Heart left ventricle (tissue), 16 donors: ENCODE data around the gene DBNDD1. TPM values are rescaled to one million over a fixed set of nuclear protein-coding genes. Genes with fewer than 3 reads are reported as not detected.

ENCODE experiments used
- ATAC-seq, 4 donors: fragments of 200-7000 bp; cut with Tn5 transposase; one replicate each; pipeline ENCODE4 v1.9.1; 2020 to 2022; ENCODE audit warnings: moderate library complexity in 4 of 4, mild to moderate bottlenecking in 3 of 4, moderate number of reproducible peaks in 1 of 4
- DNase-seq, 5 donors: peaks; one replicate each; pipeline ENCODE4 v3.0.0-alpha.2; 2020
- H3K27ac ChIP-seq, 12 donors: fragments of 200-600 bp; sonication (generic) in 4 of 12; one replicate each; pipeline versions ENCODE4 v1.5.0 to v1.8.0; 2016 to 2022; ENCODE audit warnings: mild to moderate bottlenecking in 2 of 12
- H3K27me3 ChIP-seq, 9 donors: fragments of 200-600 bp; sonication (generic) in 2 of 9; one replicate each; pipeline versions ENCODE4 v1.5.1 to v1.8.0; 2016 to 2022; ENCODE audit warnings: mild to moderate bottlenecking in 3 of 9
- H3K36me3 ChIP-seq, 9 donors: fragments of 200-600 bp; sonication (generic) in 2 of 9; one replicate each; pipeline versions ENCODE4 v1.5.0 to v1.8.0; 2018 to 2022; ENCODE audit warnings: mild to moderate bottlenecking in 2 of 9
- H3K4me1 ChIP-seq, 12 donors: fragments of 200-600 bp; sonication (generic) in 4 of 12; one replicate each; pipeline versions ENCODE4 v1.5.0 to v1.8.0; 2016 to 2022; ENCODE audit warnings: mild to moderate bottlenecking in 3 of 12
- H3K4me3 ChIP-seq, 12 donors: fragments of 200-600 bp; sonication (generic) in 4 of 12; one replicate each; pipeline versions ENCODE4 v1.5.0 to v1.8.0; 2017 to 2022; ENCODE audit warnings: mild to moderate bottlenecking in 9 of 12, moderate library complexity in 4 of 12
- H3K9me3 ChIP-seq, 12 donors: fragments of 200-600 bp; sonication (generic) in 4 of 12; one replicate each; pipeline versions ENCODE4 v1.5.0 to v1.8.0; 2016 to 2022; ENCODE audit warnings: mild to moderate bottlenecking in 1 of 12
- CTCF ChIP-seq, 12 donors: fragments of 200-600 bp; sonication (generic) in 4 of 12; IDR thresholded peaks; one replicate each; pipeline versions ENCODE4 v1.5.0 to v1.8.0; 2018 to 2022; ENCODE audit warnings: antibody characterized with exemption in 12 of 12, mild to moderate bottlenecking in 5 of 12
- POLR2A ChIP-seq, 2 donors: fragments of 450-650 bp; IDR thresholded peaks; one replicate each; pipeline ENCODE4 v1.6.1; 2017; ENCODE audit warnings: antibody characterized with exemption in 2 of 2, mild to moderate bottlenecking in 2 of 2, moderate library complexity in 2 of 2
- WGBS, 4 donors: extraction: QIAGEN DNeasy Blood & Tissue Kit in 2 of 4; methylation state at CpG; one replicate each; pipeline versions ENCODE4 v1.1.5 to v1.1.7; 2013 to 2018; 5-methylcytosine and 5-hydroxymethylcytosine counted together
- intact Hi-C, 10 donors: fragments of 100-400 bp; cut with DNase I; formaldehyde crosslinking; loops; one replicate each; pipeline versions ENCODE4 v1.11.1 to v1.14.2; 2022
- polyA plus RNA-seq, 2 donors: library from polyadenylated mRNA; stranded (reverse); fragments of 200-250 nt; gene quantifications; one replicate each; pipeline ENCODE4 v1.2.3, GENCODE V29; 2013
- total RNA-seq, 9 donors: library from RNA; depleted of rRNA in 2 of 9; stranded (reverse); fragments of >200 nt in 2 of 9; fragmentation: NEBNext Ultra II Directional in 3 of 9; extraction: Animal tissue kit (Norgen Biotek cat#: 25700) in 3 of 9; gene quantifications; one replicate each; pipeline versions ENCODE4 v1.1.0 to v1.2.4, GENCODE V29; 2016 to 2023
- donor health status: ischemic (EF 13 %, LVEDD 7.1; RV severe dilation, severe dysfunction).
- donor health status: healthy with polysubstance abuse.
- donor health status: DM: no; HTN: yes; CAD: no.
- donor health status: DM: no; HTN: no; CAD: no.
- donor health status: ischemic (EF 25% LVEDD 6.9; RV normal size, moderate dysfunction).
- donor health status: ischemic (EF 25% LVEDD 5.7; RV mildly dilated, moderate dysfunction).
- donor health status: healthy.
- donor health status: DM: yes; HTN: yes; CAD: no.
- donor health status: ischemic (EF 35%, LVEDD 5.7; RV mildly dilated, moderate dysfunction).
- donor health status: nonischemic (EF 11% LVEDD 7.7; RV severe dilation, severe dysfunction).
- donor health status: DM: yes; HTN: yes; CAD: no.
- donor health status: PGD.
- donor health status: ischemic (EF 29% LVEDD 5.4; RV normal size, mild dysfunction).
- donor health status: nonischemic (EF 23%, LVEDD 6.1; RV moderate dilation, normal function).

Gene DBNDD1
- total and polyA plus RNA-seq, 11 donors, result 1.4 to 16.0 (median 4.4) TPM

DNA sequence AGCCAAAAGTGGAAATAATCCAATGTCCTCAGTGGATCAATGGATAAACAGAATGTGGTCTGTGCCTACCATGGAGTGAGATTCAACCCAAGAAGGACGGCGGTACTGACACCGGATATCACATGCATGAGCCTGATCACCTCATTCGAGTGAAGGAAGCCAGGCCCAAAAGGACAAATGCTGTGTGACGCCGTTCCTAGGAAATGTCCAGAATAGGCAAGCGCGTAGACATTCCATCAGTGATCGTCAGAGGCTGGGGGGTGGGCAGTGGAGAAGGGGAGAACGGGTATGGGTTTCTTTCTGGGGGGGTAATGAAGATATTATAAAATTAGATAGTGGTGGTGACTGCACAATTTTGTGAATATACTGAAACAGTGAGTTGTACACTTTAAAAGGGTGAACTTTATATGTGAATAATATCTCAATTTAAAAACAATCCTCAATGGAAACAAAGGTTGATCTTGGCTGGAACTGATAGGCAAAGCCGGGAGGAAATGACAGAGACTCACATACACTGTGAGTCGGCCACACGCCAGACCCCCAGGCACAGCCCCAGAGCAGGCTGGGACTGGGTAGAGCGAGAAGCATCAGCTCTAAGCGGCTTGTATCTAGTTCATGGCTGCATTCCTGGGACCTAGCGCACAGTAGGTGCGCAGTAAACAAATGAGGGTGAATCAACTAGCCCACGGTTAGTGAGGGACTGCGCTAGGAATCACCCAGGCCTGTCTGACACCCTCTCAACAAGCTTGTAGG lies 3.5 kb downstream of the DBNDD1 start:
- intact Hi-C loops, result no loop called here
- ATAC-seq (no peak), DNase-seq (no peak)
- TF ChIP-seq CTCF (IDR thresholded peaks at IDR 0.05) (no peak), POLR2A (IDR thresholded peaks at IDR 0.05) (no peak)
- WGBS, 4 donors, result 76 to 82% (median 81%) methylated on average over 18 to 19 of the region's 19 CpGs
- Histone ChIP-seq H3K27ac (no peak overlapping the region), H3K27me3 (peaks cover 0 to 12% (median 0%) of the 10 kb centered on the region in 9 donors), H3K9me3 (no peaks in the 10 kb centered on the region), H3K4me3 (no peak overlapping the region), H3K4me1 (peaks cover 0 to 26% (median 18%) of the 10 kb centered on the region in 12 donors), H3K36me3 (no peaks in the 10 kb centered on the region)

DNA sequence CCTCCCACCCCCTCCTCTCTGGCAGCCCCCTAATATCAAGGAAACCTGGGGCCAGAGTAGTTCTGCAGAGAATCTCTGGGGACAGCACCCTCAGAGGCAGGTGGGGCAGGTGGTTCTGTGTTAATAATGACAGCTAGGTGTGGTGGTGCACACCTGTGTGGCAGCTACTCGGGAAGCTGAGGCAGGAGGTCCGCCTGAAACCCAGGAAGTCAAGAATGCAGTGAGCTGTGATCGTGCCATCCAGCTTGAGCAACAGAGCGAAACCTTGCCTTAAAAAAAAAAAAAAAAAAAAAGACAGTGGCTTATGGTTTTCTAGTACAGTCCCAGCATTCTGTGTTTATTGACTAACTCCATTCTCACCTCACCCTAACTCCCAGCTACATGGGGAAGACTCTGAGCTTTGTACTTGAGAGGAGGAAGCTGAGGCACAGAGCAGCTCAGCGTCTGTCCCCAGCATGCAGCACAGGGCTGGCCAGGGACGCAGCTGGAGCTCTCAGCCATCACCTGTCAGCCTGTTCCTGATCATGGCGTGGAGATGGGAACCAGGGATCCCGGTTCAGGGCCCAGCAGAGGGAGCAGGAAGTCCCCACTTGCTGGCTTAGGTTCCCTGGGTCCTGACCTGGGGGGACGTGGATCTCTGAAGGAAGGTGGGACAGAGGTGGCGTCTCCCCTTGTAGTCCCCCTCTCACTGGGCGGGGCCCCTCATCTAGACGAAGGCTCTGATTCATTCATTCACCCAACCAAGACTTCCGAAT lies 6.1 kb downstream of the DBNDD1 start:
- Histone ChIP-seq H3K36me3 (no peaks in the 10 kb centered on the region), H3K4me1 (peaks cover 0 to 8% (median 0%) of the 10 kb centered on the region in 12 donors), H3K27me3 (peaks cover 0 to 2% (median 0%) of the 10 kb centered on the region in 9 donors), H3K9me3 (no peaks in the 10 kb centered on the region), H3K4me3 (no peak overlapping the region), H3K27ac (no peak overlapping the region)
- ATAC-seq, result no peak
- WGBS, 4 donors, result 62 to 74% (median 71%) methylated on average over 10 to 13 of the region's 13 CpGs
- intact Hi-C loops, result no loop called here
- no peak for DNase-seq
- TF ChIP-seq CTCF (IDR thresholded peaks at IDR 0.05) (no peak), POLR2A (IDR thresholded peaks at IDR 0.05) (no peak)

- 78 to 87% (median 86%) methylated on average over 11 to 12 of the region's 12 CpGs for WGBS, 4 donors
- Histone ChIP-seq H3K9me3 (no peaks in the 10 kb centered on the region), H3K27ac (no peak overlapping the region), H3K36me3 (no peaks in the 10 kb centered on the region), H3K27me3 (no peaks in the 10 kb centered on the region), H3K4me3 (no peak overlapping the region), H3K4me1 (peaks cover 0 to 8% (median 0%) of the 10 kb centered on the region in 12 donors)
- ATAC-seq (no peak), DNase-seq (no peak)
- intact Hi-C loops, result no loop called here
- TF ChIP-seq CTCF (IDR thresholded peaks at IDR 0.05), result no peak
Observed at GRCh38 chr16:90011908-90012501, 7.3 kb downstream of the DBNDD1 start.

GRCh38 chr16:90011508-90011819 lies 7.8 kb downstream of the DBNDD1 start:
- TF ChIP-seq CTCF (IDR thresholded peaks at IDR 0.05) (no peak), POLR2A (IDR thresholded peaks at IDR 0.05) (no peak)
- no peaks in the 10 kb centered on the region for H3K27me3 ChIP-seq
- H3K4me3 ChIP-seq, result no peak overlapping the region
- no peaks in the 10 kb centered on the region for H3K9me3 ChIP-seq
- H3K36me3 ChIP-seq, result no peaks in the 10 kb centered on the region
- ATAC-seq (no peak), DNase-seq (no peak)
- no peak overlapping the region for H3K27ac ChIP-seq
- H3K4me1 ChIP-seq, result peaks cover 0 to 8% (median 0%) of the 10 kb centered on the region in 12 donors
- 74 to 86% (median 80%) methylated on average over 7 to 11 of the region's 11 CpGs for WGBS, 4 donors
- intact Hi-C loops, result no loop called here
